BE2C (cell line): ENCODE data around the gene FBXO38. TPM values are rescaled to one million over a fixed set of nuclear protein-coding genes. Genes with fewer than 3 reads are reported as not detected.

Experiments
- DNase-seq: peaks from one replicate; pipeline ENCODE4 v3.0.0-alpha.2; 2020
- H3K27me3 ChIP-seq: fragments of 250-450 bp; sonication (Bioruptor Pico); 2 replicates; pipeline ENCODE4 v1.5.1; 2020; ENCODE audit warnings: mild to moderate bottlenecking
- H3K36me3 ChIP-seq: fragments of 250-450 bp; sonication (Bioruptor Pico); 2 replicates; pipeline ENCODE4 v1.5.1; 2020; ENCODE audit warnings: mild to moderate bottlenecking
- H3K4me1 ChIP-seq: fragments of 250-450 bp; sonication (Bioruptor Pico); 2 replicates; pipeline ENCODE4 v1.5.1; 2020
- H3K4me3 ChIP-seq: 2 replicates; pipeline ENCODE4 v1.5.1; 2011; ENCODE audit warnings: low read depth, low read length
- H3K9me3 ChIP-seq: fragments of 250-450 bp; sonication (Bioruptor Pico); 2 replicates; pipeline ENCODE4 v1.5.1; 2020
- CTCF ChIP-seq: IDR thresholded peaks from 2 replicates; pipeline ENCODE4 v1.5.1; 2012; ENCODE audit warnings: mild to moderate bottlenecking, low read depth, low read length
- polyA plus RNA-seq: library from polyadenylated mRNA; unstranded; fragments of >200 nt; gene quantifications from one replicate; pipeline ENCODE4 v1.2.1, GENCODE V29; 2012; ENCODE audit warnings: low read depth, missing spikeins; ENCODE audit not compliant: insufficient read length, insufficient read depth

Gene FBXO38
- 33.1 TPM for polyA plus RNA-seq

- peak; percentile 14; the same call in 1 of the 2 replicates for TF ChIP-seq CTCF
- Histone ChIP-seq H3K9me3 (no peaks in the 10 kb centered on the region), H3K4me3 (peak within 1 kb of the TSS; percentile 89), H3K27me3 (no peaks in the 10 kb centered on the region), H3K36me3 (no peaks in the 10 kb centered on the region), H3K4me1 (no peaks in the 10 kb centered on the region)
- peak; percentile 95 for DNase-seq
These were observed at the start of gene FBXO38 for GRCh38 chr5:148383564-148384379. TSS of gene FBXO38 (plus strand) at chr5:148383958. CDS start at chr5:148394777, 10,819 bp downstream.

GRCh38 chr5:148335259-148335658, 48.5 kb upstream of the FBXO38 start, which contains the start of gene SPINK9:
TSS of gene SPINK9 (plus strand) at chr5:148335559. CDS start at chr5:148335614, 55 bp downstream.
- no peak for DNase-seq
- H3K4me1 ChIP-seq: no peaks in the 10 kb centered on the region
- H3K27me3 ChIP-seq: no peaks in the 10 kb centered on the region
- no peak for TF ChIP-seq CTCF
- H3K9me3 ChIP-seq: no peaks in the 10 kb centered on the region
- no peaks in the 10 kb centered on the region for H3K36me3 ChIP-seq
- H3K4me3 ChIP-seq: no peak within 1 kb of the TSS

GRCh38 chr5:148336704-148337435, 46.9 kb upstream of the FBXO38 start:
- H3K36me3 ChIP-seq: no peaks in the 10 kb centered on the region
- no peaks in the 10 kb centered on the region for H3K27me3 ChIP-seq
- DNase-seq: no peak

GRCh38 chr5:148342371-148343045, 41.2 kb upstream of the FBXO38 start:
- no peak overlapping the region for H3K4me3 ChIP-seq
- no peak for TF ChIP-seq CTCF
- no peak for DNase-seq

More at GRCh38 chr5:148336704-148337435, 46.9 kb upstream of the FBXO38 start:
- TF ChIP-seq CTCF: no peak
- no peaks in the 10 kb centered on the region for H3K4me1 ChIP-seq
- H3K4me3 ChIP-seq: no peak overlapping the region
- H3K9me3 ChIP-seq: no peaks in the 10 kb centered on the region

GRCh38 chr5:148343046-148343407, 40.7 kb upstream of the FBXO38 start:
- Histone ChIP-seq H3K9me3 (no peaks in the 10 kb centered on the region), H3K4me3 (no peak overlapping the region), H3K4me1 (no peaks in the 10 kb centered on the region), H3K36me3 (no peaks in the 10 kb centered on the region), H3K27me3 (no peaks in the 10 kb centered on the region)
- no peak for TF ChIP-seq CTCF
- DNase-seq: no peak

More at GRCh38 chr5:148342371-148343045, 41.2 kb upstream of the FBXO38 start:
- H3K27me3 ChIP-seq: no peaks in the 10 kb centered on the region
- no peaks in the 10 kb centered on the region for H3K36me3 ChIP-seq
- no peaks in the 10 kb centered on the region for H3K4me1 ChIP-seq
- no peaks in the 10 kb centered on the region for H3K9me3 ChIP-seq
